Prostate gland (tissue), 2 donors: ENCODE measurements around the gene GRIK2.

Source experiments
- POLR2A ChIP-seq: fragments of 450-650 bp; IDR thresholded peaks from one replicate; pipeline ENCODE4 v1.6.1; 2016; ENCODE audit warnings: antibody characterized with exemption, mild to moderate bottlenecking
- POLR2AphosphoS5 ChIP-seq: sonication (generic); formaldehyde crosslinking; IDR thresholded peaks from one replicate; pipeline ENCODE4 v1.6.1; 2017; ENCODE audit warnings: antibody characterized with exemption
- TF ChIP-seq, protein P1 (sequence below), 4 experiments: fragments of 200-600 bp in 2 of 4; fragments of 450-650 bp in 2 of 4; sonication (generic) in 2 of 4; IDR thresholded peaks; 1 replicate in 3 of 4; 2 replicates in 1 of 4; pipeline ENCODE4 v1.5.1; 2016 to 2019; ENCODE audit warnings: antibody characterized with exemption in 4 of 4, mild to moderate bottlenecking in 2 of 4, moderate library complexity in 2 of 4

DNA sequence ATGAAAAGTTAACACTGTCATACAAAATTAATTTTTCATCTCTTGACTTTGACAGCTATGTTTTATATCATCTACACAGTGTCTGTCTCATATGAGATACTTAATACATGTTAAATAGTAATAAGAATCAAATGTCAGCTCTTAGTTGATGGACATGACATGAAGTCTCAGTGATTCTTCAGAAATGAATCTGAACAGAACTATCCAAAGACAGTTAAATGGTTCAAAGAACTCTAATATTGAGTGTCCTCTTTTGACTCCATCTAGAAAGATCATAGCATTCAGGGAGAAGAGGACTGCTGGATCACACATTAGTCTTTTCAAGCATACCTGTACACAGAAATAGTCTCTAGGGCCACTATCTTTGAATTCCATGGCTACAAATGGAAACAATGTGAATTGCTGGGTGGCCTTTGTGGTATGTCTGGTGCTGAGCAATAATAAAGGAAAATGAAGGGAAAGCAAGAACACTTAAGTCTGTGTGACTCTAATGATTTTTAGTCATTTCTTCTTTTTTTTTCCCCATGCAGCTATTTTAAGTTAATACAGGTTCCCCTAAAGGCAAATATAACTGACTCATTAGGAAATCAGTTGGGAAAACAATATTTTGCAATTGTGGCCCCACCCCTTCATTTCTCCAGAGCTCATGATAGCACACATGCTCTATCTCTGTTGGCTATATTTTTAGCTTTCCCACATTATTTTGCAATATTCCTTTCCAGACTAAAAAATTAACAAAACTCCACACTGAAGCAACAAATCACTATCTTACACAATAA lies 367.5 kb downstream of the GRIK2 start:
- TF ChIP-seq, protein P1, sequence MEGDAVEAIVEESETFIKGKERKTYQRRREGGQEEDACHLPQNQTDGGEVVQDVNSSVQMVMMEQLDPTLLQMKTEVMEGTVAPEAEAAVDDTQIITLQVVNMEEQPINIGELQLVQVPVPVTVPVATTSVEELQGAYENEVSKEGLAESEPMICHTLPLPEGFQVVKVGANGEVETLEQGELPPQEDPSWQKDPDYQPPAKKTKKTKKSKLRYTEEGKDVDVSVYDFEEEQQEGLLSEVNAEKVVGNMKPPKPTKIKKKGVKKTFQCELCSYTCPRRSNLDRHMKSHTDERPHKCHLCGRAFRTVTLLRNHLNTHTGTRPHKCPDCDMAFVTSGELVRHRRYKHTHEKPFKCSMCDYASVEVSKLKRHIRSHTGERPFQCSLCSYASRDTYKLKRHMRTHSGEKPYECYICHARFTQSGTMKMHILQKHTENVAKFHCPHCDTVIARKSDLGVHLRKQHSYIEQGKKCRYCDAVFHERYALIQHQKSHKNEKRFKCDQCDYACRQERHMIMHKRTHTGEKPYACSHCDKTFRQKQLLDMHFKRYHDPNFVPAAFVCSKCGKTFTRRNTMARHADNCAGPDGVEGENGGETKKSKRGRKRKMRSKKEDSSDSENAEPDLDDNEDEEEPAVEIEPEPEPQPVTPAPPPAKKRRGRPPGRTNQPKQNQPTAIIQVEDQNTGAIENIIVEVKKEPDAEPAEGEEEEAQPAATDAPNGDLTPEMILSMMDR (IDR thresholded peaks at IDR 0.05): no peak
- no peak for TF ChIP-seq POLR2A
- no peak for TF ChIP-seq POLR2AphosphoS5
